H1 (cell line): ENCODE results near the gene MBNL1. TPM values are rescaled to one million over a fixed set of nuclear protein-coding genes. Genes with fewer than 3 reads are reported as not detected.

ENCODE experiments used
- CTCF ChIA-PET: fragments of 300-600 bp; sonication (Branson Sonifier 250); formaldehyde crosslinking; loops from one replicate; lab custom pipeline; 2021; ENCODE audit not compliant: partially characterized antibody; lab: Charles Lee
- POLR2A ChIA-PET: fragments of 300-600 bp; sonication (Branson Sonifier 250); formaldehyde crosslinking; loops from one replicate; lab custom pipeline; 2021; ENCODE audit warnings: inconsistent platforms; ENCODE audit not compliant: partially characterized antibody; lab: Charles Lee
- DNase-seq, 2 experiments: peaks; one replicate each; pipeline versions ENCODE4 v3.0.0 to v3.0.0-alpha.2; 2010 to 2022; ENCODE audit warnings: low spot score in 2 of 2, low read depth in 1 of 2, mixed read lengths in 1 of 2
- FAIRE-seq: peaks from 2 replicates; lab custom pipeline; 2011; peaks lifted over from hg19 to GRCh38; lab: Jason Lieb, UNC
- H2AFZ ChIP-seq: 2 replicates; pipeline ENCODE4 v1.8.1; 2012; ENCODE audit warnings: low read length, inconsistent platforms
- H2AK5ac ChIP-seq: 2 replicates; pipeline ENCODE4 v1.6.1; 2013; ENCODE audit warnings: low read depth, low read length
- H2BK120ac ChIP-seq: replicated peaks from 2 replicates; pipeline ENCODE3; 2013; ENCODE audit warnings: low read depth, low read length, inconsistent platforms
- H2BK12ac ChIP-seq: 2 replicates; pipeline ENCODE4 v1.6.1; 2013; ENCODE audit warnings: low read depth, low read length
- H2BK15ac ChIP-seq: 2 replicates; pipeline ENCODE4 v1.6.1; 2013; ENCODE audit warnings: low read length
- H2BK20ac ChIP-seq: 2 replicates; pipeline ENCODE4 v1.6.1; 2013; ENCODE audit warnings: low read length
- H2BK5ac ChIP-seq: 2 replicates; pipeline ENCODE4 v1.6.1; 2013; ENCODE audit warnings: low read depth, low read length
- H3K14ac ChIP-seq: 2 replicates; pipeline ENCODE4 v1.6.1; 2013; ENCODE audit warnings: inconsistent platforms; ENCODE audit not compliant: insufficient read length
- H3K18ac ChIP-seq: 2 replicates; pipeline ENCODE4 v1.6.1; 2013; ENCODE audit warnings: low read length; ENCODE audit errors: extremely low read depth
- H3K23ac ChIP-seq: 2 replicates; pipeline ENCODE4 v1.6.1; 2013; ENCODE audit warnings: inconsistent platforms; ENCODE audit not compliant: insufficient read length
- H3K23me2 ChIP-seq: 2 replicates; pipeline ENCODE4 v1.6.1; 2013; ENCODE audit warnings: low read depth, low read length
- H3K27ac ChIP-seq: 2 replicates; pipeline ENCODE4 v1.6.1; 2011; ENCODE audit warnings: low read depth, low read length, inconsistent platforms
- H3K27me3 ChIP-seq, 4 experiments: replicated peaks in 1 of 4; 1 replicate in 1 of 4; 2 replicates in 3 of 4; pipeline versions ENCODE4 v1.6.1 to v1.8.1; 2011 to 2013; ENCODE audit warnings: low read length in 3 of 4, mild to moderate bottlenecking in 3 of 4, inconsistent platforms in 2 of 4, mixed read lengths in 2 of 4, moderate library complexity in 1 of 4; ENCODE audit not compliant: control insufficient read depth in 3 of 4, insufficient read depth in 3 of 4; ENCODE audit errors: extremely low read depth in 1 of 4
- H3K36me3 ChIP-seq, 4 experiments: 2 replicates each; pipeline versions ENCODE4 v1.6.1 to v1.8.1; 2011 to 2013; ENCODE audit warnings: mild to moderate bottlenecking in 4 of 4, low read length in 3 of 4, moderate library complexity in 2 of 4, control low read depth in 1 of 4, inconsistent platforms in 1 of 4; ENCODE audit not compliant: insufficient read depth in 4 of 4, control insufficient read depth in 2 of 4
- H3K4ac ChIP-seq: replicated peaks from 2 replicates; pipeline ENCODE3; 2013; ENCODE audit warnings: low read length, low read depth, mixed read lengths, inconsistent platforms; ENCODE audit not compliant: insufficient read length
- H3K4me1 ChIP-seq, 4 experiments: replicated peaks in 1 of 4; 1 replicate in 1 of 4; 2 replicates in 3 of 4; pipeline versions ENCODE4 v1.6.1 to v1.8.1; 2011 to 2013; ENCODE audit warnings: low read length in 3 of 4, inconsistent platforms in 2 of 4, mixed read lengths in 1 of 4; ENCODE audit not compliant: insufficient read depth in 4 of 4, control insufficient read depth in 3 of 4
- H3K4me2 ChIP-seq, 2 experiments: 2 replicates each; pipeline versions ENCODE4 v1.6.1 to v1.8.1; 2011 to 2013; ENCODE audit warnings: low read depth in 2 of 2, low read length in 2 of 2, control low read depth in 1 of 2, inconsistent platforms in 1 of 2, mild to moderate bottlenecking in 1 of 2; ENCODE audit not compliant: insufficient read depth in 1 of 2
- H3K4me3 ChIP-seq, 4 experiments: fragments of 200-600, 300-600 bp in 1 of 4; sonication (generic), shearing (Covaris generic), sonication (Bioruptor Twin) in 1 of 4; 2 replicates each; pipeline versions ENCODE4 v1.5.1 to v1.8.1; 2011 to 2016; ENCODE audit warnings: low read length in 4 of 4, low read depth in 3 of 4, control low read depth in 2 of 4, inconsistent platforms in 2 of 4, mild to moderate bottlenecking in 2 of 4, mixed read lengths in 1 of 4, moderate library complexity in 1 of 4; ENCODE audit not compliant: insufficient read depth in 2 of 4; ENCODE audit errors: extremely low read depth in 1 of 4
- H3K56ac ChIP-seq: replicated peaks from 2 replicates; pipeline ENCODE3; 2013; ENCODE audit warnings: low read depth, mild to moderate bottlenecking, mixed read lengths, low read length, inconsistent platforms; ENCODE audit not compliant: insufficient read length
- H3K79me1 ChIP-seq: 2 replicates; pipeline ENCODE4 v1.6.1; 2013; ENCODE audit warnings: low read depth, low read length, control low read depth
- H3K79me2 ChIP-seq, 2 experiments: 2 replicates each; pipeline versions ENCODE4 v1.6.1 to v1.8.1; 2012 to 2013; ENCODE audit warnings: low read length in 2 of 2, mild to moderate bottlenecking in 2 of 2, inconsistent platforms in 1 of 2; ENCODE audit not compliant: insufficient read depth in 2 of 2, control insufficient read depth in 1 of 2
- H3K9ac ChIP-seq, 4 experiments: replicated peaks in 1 of 4; 1 replicate in 1 of 4; 2 replicates in 3 of 4; pipeline versions ENCODE4 v1.6.1 to v1.8.1; 2011 to 2013; ENCODE audit warnings: low read depth in 3 of 4, low read length in 3 of 4, control low read depth in 2 of 4, mild to moderate bottlenecking in 2 of 4, moderate library complexity in 2 of 4, inconsistent platforms in 1 of 4; ENCODE audit errors: extremely low read depth in 1 of 4
- H3K9me3 ChIP-seq, 2 experiments: 2 replicates each; pipeline versions ENCODE4 v1.6.1 to v1.8.1; 2012 to 2013; ENCODE audit warnings: mild to moderate bottlenecking in 2 of 2, moderate library complexity in 2 of 2, control low read depth in 1 of 2, inconsistent platforms in 1 of 2, low read depth in 1 of 2, low read length in 1 of 2, mixed read lengths in 1 of 2; ENCODE audit not compliant: insufficient read depth in 2 of 2
- H4K20me1 ChIP-seq, 2 experiments: replicated peaks in 1 of 2; 2 replicates each; pipeline versions ENCODE3 to v1.8.1; 2011 to 2013; ENCODE audit warnings: inconsistent platforms in 2 of 2, low read length in 2 of 2, mild to moderate bottlenecking in 1 of 2; ENCODE audit not compliant: insufficient read depth in 2 of 2, control insufficient read depth in 1 of 2
- H4K5ac ChIP-seq: 2 replicates; pipeline ENCODE4 v1.6.1; 2013; ENCODE audit warnings: low read length, low read depth, mixed read lengths, inconsistent platforms; ENCODE audit not compliant: insufficient read length
- H4K8ac ChIP-seq: 2 replicates; pipeline ENCODE4 v1.8.0; 2013; ENCODE audit warnings: mild to moderate bottlenecking, moderate library complexity, low read length, inconsistent platforms; ENCODE audit not compliant: insufficient read depth; ENCODE audit errors: extremely low read depth
- H4K91ac ChIP-seq: replicated peaks from 2 replicates; pipeline ENCODE3; 2013; ENCODE audit warnings: low read length, mixed read lengths, inconsistent platforms; ENCODE audit not compliant: insufficient read length
- ATF2 ChIP-seq: IDR thresholded peaks from 2 replicates; pipeline ENCODE4 v1.6.1; 2012; ENCODE audit warnings: low read length, inconsistent platforms
- CEBPB ChIP-seq: IDR thresholded peaks from 2 replicates; pipeline ENCODE4 v1.6.1; 2012; ENCODE audit warnings: low read depth, low read length
- EGR1 ChIP-seq: IDR thresholded peaks from 2 replicates; pipeline ENCODE4 v1.6.1; 2011; ENCODE audit warnings: low read depth, low read length, borderline replicate concordance
- JUND ChIP-seq: IDR thresholded peaks from 2 replicates; pipeline ENCODE4 v1.6.1; 2011; ENCODE audit warnings: mild to moderate bottlenecking, improper control_type of control experiment, low read length
- POLR2A ChIP-seq, 2 experiments: IDR thresholded peaks; 1 replicate in 1 of 2; 2 replicates in 1 of 2; pipeline ENCODE4 v1.6.1; 2011; ENCODE audit warnings: low read depth in 2 of 2, low read length in 2 of 2, mild to moderate bottlenecking in 2 of 2; ENCODE audit errors: control extremely low read depth in 1 of 2
- RBBP5 ChIP-seq: IDR thresholded peaks from 2 replicates; pipeline ENCODE4 v1.7.1; 2012; ENCODE audit warnings: low read depth, mild to moderate bottlenecking, inconsistent platforms, low read length, moderate library complexity, borderline replicate concordance
- RNF2 ChIP-seq: fragments of 200-900, 300-1000 bp; sonication (generic); IDR thresholded peaks from 2 replicates; pipeline ENCODE4 v1.7.1; 2016; ENCODE audit warnings: borderline replicate concordance, low read depth, mild to moderate bottlenecking, antibody characterized with exemption, low read length; ENCODE audit not compliant: poor library complexity, severe bottlenecking; ENCODE audit errors: missing control alignments
- TAF7 ChIP-seq: optimal IDR thresholded peaks from 2 replicates; pipeline ENCODE3; 2011; ENCODE audit warnings: low read depth, mild to moderate bottlenecking, inconsistent platforms, low read length, moderate library complexity, borderline replicate concordance
- WGBS, 2 experiments: shearing (Covaris generic) in 1 of 2; methylation state at CpG; one replicate each; pipeline versions ENCODE4 v1.1.6 to v1.1.7; 2013 to 2015; ENCODE audit warnings: low lambda C conversion rate in 2 of 2, mixed read lengths in 2 of 2, inconsistent platforms in 1 of 2, low coverage in 1 of 2, missing lambda C conversion rate in 1 of 2; ENCODE audit not compliant: insufficient replicate concordance in 2 of 2, insufficient coverage in 1 of 2, insufficient read length in 1 of 2; ENCODE audit errors: extremely low coverage in 1 of 2, missing lambda C conversion rate in 1 of 2; 5-methylcytosine and 5-hydroxymethylcytosine counted together
- polyA plus RNA-seq, 7 experiments: library from polyadenylated mRNA; depleted of rRNA in 3 of 7; stranded (reverse) in 5 of 7; unstranded in 2 of 7; fragments of >200 nt in 5 of 7; fragments of 200-250 nt in 2 of 7; gene quantifications; 1 replicate in 5 of 7; 2 replicates in 1 of 7; 4 replicates in 1 of 7; pipeline versions ENCODE4 v1.2.1 to v1.2.3, GENCODE V29; 2011 to 2013; ENCODE audit warnings: missing spikeins in 2 of 7, mixed read lengths in 2 of 7
- total RNA-seq: library from RNA; stranded (reverse); fragmentation: NEBNext Ultra II Directional; extraction: Animal tissue kit (Norgen Biotek cat#: 25700); gene quantifications from 2 replicates; pipeline ENCODE4 v1.2.1, GENCODE V29; 2021
- TF ChIP-seq, protein P1 (sequence below): IDR thresholded peaks from 2 replicates; pipeline ENCODE4 v1.6.1; 2011; ENCODE audit warnings: low read length, improper control_type of control experiment

MBNL1 gene
- total and polyA plus RNA-seq, 2 of the 8 experiments (the other 6 are each of a cell fraction or from before 2014, with no cell fraction given), result 5.0 to 16.4 TPM

- no peak overlapping the region for H2AK5ac ChIP-seq
- H2AFZ ChIP-seq, result no peak overlapping the region
- no peak overlapping the region for H2BK20ac ChIP-seq
- WGBS, 2 experiments, result 96% methylated on average over 4 of the region's 4 CpGs; no CpG with 5 or more reads in 1 of the 2 experiments
- no peak overlapping the region for H3K27ac ChIP-seq
- H3K14ac ChIP-seq, result no peak overlapping the region
- H3K4me2 ChIP-seq, result no peak overlapping the region
- H2BK12ac ChIP-seq, result no peak overlapping the region
- H4K5ac ChIP-seq, result no peak overlapping the region
- H3K4me3 ChIP-seq, result no peak overlapping the region
- H4K91ac ChIP-seq, result no peak overlapping the region
- H3K79me1 ChIP-seq, result no peaks in the 10 kb centered on the region
- H4K20me1 ChIP-seq, result peaks cover 0 to 2% of the 10 kb centered on the region in 2 experiments
- H3K9ac ChIP-seq, result no peak overlapping the region
- peaks cover 0 to 8% (median 1%) of the 10 kb centered on the region in 4 experiments; a peak in 4 of 7 replicates for H3K4me1 ChIP-seq
- H2BK5ac ChIP-seq, result no peak overlapping the region
- peaks cover 0 to 31% of the 10 kb centered on the region in 2 experiments; a peak in 2 of 4 replicates for H3K79me2 ChIP-seq
- H2BK120ac ChIP-seq, result no peak overlapping the region
- no peak overlapping the region for H3K18ac ChIP-seq
- no peaks in the 10 kb centered on the region for H3K36me3 ChIP-seq
- POLR2A ChIA-PET, result no interaction called here
- no peak for FAIRE-seq
- no peak overlapping the region for H3K4ac ChIP-seq
- peaks cover 0 to 1% (median 0%) of the 10 kb centered on the region in 4 experiments; a peak in 1 of 7 replicates for H3K27me3 ChIP-seq
- no peak for DNase-seq
- no peak overlapping the region for H3K23ac ChIP-seq
- H4K8ac ChIP-seq, result no peak overlapping the region
- no peak overlapping the region for H3K56ac ChIP-seq
- CTCF ChIA-PET, result no interaction called here
- H2BK15ac ChIP-seq, result no peak overlapping the region
- H3K9me3 ChIP-seq, result no peaks in the 10 kb centered on the region; a peak in 1 of 4 replicates
- H3K23me2 ChIP-seq, result no peaks in the 10 kb centered on the region
- TF ChIP-seq ATF2 (no peak), EGR1 (no peak), CEBPB (no peak), RNF2 (no peak), RBBP5 (no peak), POLR2A (IDR thresholded peaks at IDR 0.05; ENCODE audit: control extremely low read depth in 1 of 2, low read depth in 2 of 2, low read length in 2 of 2) (no peak), JUND (no peak), TAF7 (no peak)
- TF ChIP-seq, protein P1, sequence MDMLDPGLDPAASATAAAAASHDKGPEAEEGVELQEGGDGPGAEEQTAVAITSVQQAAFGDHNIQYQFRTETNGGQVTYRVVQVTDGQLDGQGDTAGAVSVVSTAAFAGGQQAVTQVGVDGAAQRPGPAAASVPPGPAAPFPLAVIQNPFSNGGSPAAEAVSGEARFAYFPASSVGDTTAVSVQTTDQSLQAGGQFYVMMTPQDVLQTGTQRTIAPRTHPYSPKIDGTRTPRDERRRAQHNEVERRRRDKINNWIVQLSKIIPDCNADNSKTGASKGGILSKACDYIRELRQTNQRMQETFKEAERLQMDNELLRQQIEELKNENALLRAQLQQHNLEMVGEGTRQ, result no peak
Measured at GRCh38 chr3:152377184-152377570, 108.4 kb downstream of the MBNL1 start.
